GM23338 (cell line): ENCODE results near the gene VSIG10L. TPM values are rescaled to one million over a fixed set of nuclear protein-coding genes. Genes with fewer than 3 reads are reported as not detected.

Source experiments
- ATAC-seq: fragments of 200-7000 bp; cut with Tn5 transposase; 3 replicates; pipeline ENCODE4 v1.9.1; 2020
- DNase-seq: peaks from one replicate; pipeline ENCODE4 v3.0.0-alpha.2; 2015; ENCODE audit warnings: low spot score
- H2AFZ ChIP-seq: fragments of 200-600 bp; sonication (generic); 2 replicates; pipeline ENCODE4 v1.8.0; 2016; ENCODE audit warnings: antibody characterized with exemption, mild to moderate bottlenecking, moderate library complexity
- H3F3A ChIP-seq: fragments of 200-600 bp; sonication (generic); replicated peaks from 2 replicates; pipeline ENCODE4 v1.8.0; 2017; ENCODE audit warnings: antibody characterized with exemption, mixed run types, low read depth
- H3K27ac ChIP-seq: fragments of 200-600 bp; sonication (generic); 2 replicates; pipeline ENCODE4 v1.6.1; 2016; ENCODE audit warnings: low read depth
- H3K27me3 ChIP-seq: fragments of 200-600 bp; sonication (generic); 2 replicates; pipeline ENCODE4 v1.8.0; 2016; ENCODE audit warnings: mild to moderate bottlenecking, mixed run types, moderate library complexity; ENCODE audit not compliant: insufficient read depth
- H3K36me3 ChIP-seq: fragments of 200-600 bp; sonication (generic); 2 replicates; pipeline ENCODE4 v1.8.0; 2016; ENCODE audit warnings: mild to moderate bottlenecking; ENCODE audit not compliant: insufficient read depth
- H3K4me1 ChIP-seq: fragments of 200-600 bp; sonication (generic); 2 replicates; pipeline ENCODE4 v1.8.0; 2016; ENCODE audit warnings: mild to moderate bottlenecking, moderate library complexity; ENCODE audit not compliant: insufficient read depth
- H3K4me2 ChIP-seq: fragments of 200-600 bp; sonication (generic); 2 replicates; pipeline ENCODE4 v1.7.1; 2017; ENCODE audit warnings: mixed run types
- H3K4me3 ChIP-seq: fragments of 200-600 bp; sonication (generic); 2 replicates; pipeline ENCODE4 v1.6.1; 2016; ENCODE audit warnings: mixed run types
- H3K79me2 ChIP-seq: fragments of 200-600 bp; sonication (generic); replicated peaks from 2 replicates; pipeline ENCODE4 v1.8.0; 2017; ENCODE audit warnings: mild to moderate bottlenecking; ENCODE audit not compliant: insufficient read depth
- H3K9me2 ChIP-seq: fragments of 200-600 bp; sonication (generic); 2 replicates; pipeline ENCODE4 v1.8.0; 2017; ENCODE audit not compliant: insufficient read depth
- H4K20me1 ChIP-seq: fragments of 200-600 bp; sonication (generic); replicated peaks from 2 replicates; pipeline ENCODE4 v1.8.0; 2017; ENCODE audit warnings: mild to moderate bottlenecking; ENCODE audit not compliant: insufficient read depth
- H3K27ac Mint-ChIP-seq: 2 replicates; pipeline ENCODE4 v1.8.0; 2020; ENCODE audit warnings: inconsistent platforms, mild to moderate bottlenecking, moderate library complexity, mixed read lengths
- H3K27me3 Mint-ChIP-seq: 3 replicates; pipeline ENCODE4 v1.8.0; 2022; ENCODE audit warnings: low read depth, mild to moderate bottlenecking, moderate library complexity, mixed read lengths, inconsistent platforms; ENCODE audit not compliant: insufficient read depth, poor library complexity
- H3K36me3 Mint-ChIP-seq: 3 replicates; pipeline ENCODE4 v1.8.0; 2021; ENCODE audit warnings: low read depth, mild to moderate bottlenecking, inconsistent platforms, moderate library complexity, mixed read lengths
- H3K4me1 Mint-ChIP-seq: 3 replicates; pipeline ENCODE4 v1.8.0; 2020; ENCODE audit warnings: mild to moderate bottlenecking, inconsistent platforms, mixed read lengths
- H3K4me3 Mint-ChIP-seq: 3 replicates; pipeline ENCODE4 v1.8.0; 2021; ENCODE audit warnings: moderate library complexity, mild to moderate bottlenecking, inconsistent platforms, mixed read lengths
- H3K9me3 Mint-ChIP-seq: 3 replicates; pipeline ENCODE4 v1.8.0; 2020; ENCODE audit warnings: moderate library complexity, mild to moderate bottlenecking, inconsistent platforms, mixed read lengths
- CREB1 ChIP-seq: fragments of 250-450 bp; sonication (Bioruptor Pico); IDR thresholded peaks from 2 replicates; pipeline ENCODE4 v1.5.0; 2020; ENCODE audit warnings: low read depth, mild to moderate bottlenecking, moderate library complexity
- EZH2 ChIP-seq: fragments of 200-600 bp; sonication (generic); IDR thresholded peaks from one replicate; pipeline ENCODE4 v1.8.0; 2017; ENCODE audit warnings: antibody characterized with exemption, mild to moderate bottlenecking, low read depth; ENCODE audit not compliant: unreplicated experiment
- EZH2phosphoT487 ChIP-seq: fragments of 200-600 bp; sonication (generic); IDR thresholded peaks from one replicate; pipeline ENCODE4 v1.8.1; 2018; ENCODE audit warnings: antibody characterized with exemption; ENCODE audit not compliant: unreplicated experiment
- JUNB ChIP-seq: IDR thresholded peaks from one replicate; pipeline ENCODE4 v1.6.1; 2016; ENCODE audit warnings: antibody characterized with exemption; ENCODE audit not compliant: unreplicated experiment
- NANOG ChIP-seq: IDR thresholded peaks from 2 replicates; pipeline ENCODE4 v1.6.1; 2016; ENCODE audit warnings: antibody characterized with exemption, borderline replicate concordance
- POLR2AphosphoS5 ChIP-seq: IDR thresholded peaks from 2 replicates; pipeline ENCODE4 v1.6.1; 2016; ENCODE audit warnings: antibody characterized with exemption, low read depth
- STAT1 ChIP-seq: IDR thresholded peaks from one replicate; pipeline ENCODE4 v1.6.1; 2016; ENCODE audit warnings: antibody characterized with exemption; ENCODE audit not compliant: unreplicated experiment
- ZNF114 ChIP-seq: fragments of 250-450 bp; sonication (Bioruptor Pico); IDR thresholded peaks from 2 replicates; pipeline ENCODE4 v1.5.0; 2020; ENCODE audit warnings: mild to moderate bottlenecking, moderate library complexity
- ZNF331 ChIP-seq: fragments of 250-450 bp; sonication (Bioruptor Pico); IDR thresholded peaks from 2 replicates; pipeline ENCODE4 v1.5.0; 2020; ENCODE audit warnings: low read depth, mild to moderate bottlenecking, moderate library complexity
- polyA plus RNA-seq: library from polyadenylated mRNA; unstranded; fragments of >200 nt; fragmentation: Nextera tagmentation; extraction: Ambion mirVana; gene quantifications from 2 replicates; pipeline ENCODE4 v1.2.1, GENCODE V29; 2016
- total RNA-seq: library from RNA; depleted of rRNA; stranded (reverse); fragments of >200 nt; shearing (Covaris generic); gene quantifications from 2 replicates; pipeline ENCODE4 v1.2.3, GENCODE V29; 2014
- TF ChIP-seq, protein P1 (sequence below): IDR thresholded peaks from one replicate; pipeline ENCODE4 v1.6.1; 2018; ENCODE audit warnings: antibody characterized with exemption; ENCODE audit not compliant: unreplicated experiment
- TF ChIP-seq, protein P2 (sequence below), 2 experiments: fragments of 200-600 bp in 1 of 2; sonication (generic) in 1 of 2; conservative IDR thresholded peaks; 2 replicates each; pipeline versions ENCODE4 v1.5.1 to v1.6.1; 2016 to 2017; ENCODE audit warnings: antibody characterized with exemption in 2 of 2, low read depth in 2 of 2, mild to moderate bottlenecking in 2 of 2, moderate library complexity in 1 of 2
- TF ChIP-seq, protein P3 (sequence below): fragments of 250-450 bp; sonication (Bioruptor Pico); IDR thresholded peaks from 2 replicates; pipeline ENCODE4 v1.5.0; 2020; ENCODE audit warnings: mild to moderate bottlenecking, moderate library complexity
- TF ChIP-seq, protein P4 (sequence below): IDR thresholded peaks from 2 replicates; pipeline ENCODE4 v1.6.1; 2016; ENCODE audit warnings: antibody characterized with exemption

Gene VSIG10L
- total and polyA plus RNA-seq, 2 experiments from 2014 or later = 9.6 to 10.4 TPM

DNA sequence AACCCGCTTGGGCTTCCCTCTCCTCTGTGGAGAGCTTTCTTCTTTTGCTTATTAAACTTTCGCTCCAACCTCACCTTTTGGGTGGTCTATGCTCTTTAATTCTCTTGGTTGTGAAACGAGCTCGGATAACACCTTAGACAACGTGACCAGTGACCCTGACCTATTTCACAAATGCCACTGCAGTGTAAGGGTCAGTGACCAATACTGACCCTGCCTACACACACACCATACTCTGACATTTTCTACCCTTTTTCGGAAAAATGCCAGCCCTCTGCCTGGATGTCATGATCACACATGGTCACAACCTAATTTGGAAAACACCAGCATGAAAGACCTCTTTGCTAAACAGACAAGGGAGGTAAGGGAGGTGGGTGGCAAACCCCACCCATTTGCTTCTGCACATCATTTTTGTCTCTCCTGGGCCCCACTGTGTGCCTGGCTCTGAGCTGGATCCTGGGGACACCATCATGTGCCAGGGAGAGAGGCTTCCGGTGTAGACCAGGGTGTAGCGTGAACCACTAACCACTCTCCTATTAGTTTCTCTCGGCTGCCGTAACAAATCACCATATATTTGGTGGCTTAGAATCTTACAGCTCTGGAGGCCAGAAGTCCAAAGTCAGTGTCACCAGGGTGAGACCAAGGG, 14.3 kb upstream of the VSIG10L start:
- H3K36me3 Mint-ChIP-seq = peaks cover 10% of the 10 kb centered on the region; the same call in 2 of the 3 replicates

More for the DNA sequence above, 14.3 kb upstream of the VSIG10L start:
- H3K79me2 ChIP-seq = no peaks in the 10 kb centered on the region
- no peaks in the 10 kb centered on the region for H3K9me2 ChIP-seq
- no peak overlapping the region for H3K27ac ChIP-seq
- peaks cover 13% of the 10 kb centered on the region for H3K4me1 Mint-ChIP-seq
- no peak for DNase-seq
- no peak overlapping the region for H3K4me2 ChIP-seq
- H3K4me1 ChIP-seq = peaks cover 9% of the 10 kb centered on the region; the same call in 1 of the 2 replicates
- H3K27ac Mint-ChIP-seq = no peak overlapping the region
- no peaks in the 10 kb centered on the region for H3K27me3 ChIP-seq
- peaks cover 2% of the 10 kb centered on the region for H3K27me3 Mint-ChIP-seq
- TF ChIP-seq, protein P1, sequence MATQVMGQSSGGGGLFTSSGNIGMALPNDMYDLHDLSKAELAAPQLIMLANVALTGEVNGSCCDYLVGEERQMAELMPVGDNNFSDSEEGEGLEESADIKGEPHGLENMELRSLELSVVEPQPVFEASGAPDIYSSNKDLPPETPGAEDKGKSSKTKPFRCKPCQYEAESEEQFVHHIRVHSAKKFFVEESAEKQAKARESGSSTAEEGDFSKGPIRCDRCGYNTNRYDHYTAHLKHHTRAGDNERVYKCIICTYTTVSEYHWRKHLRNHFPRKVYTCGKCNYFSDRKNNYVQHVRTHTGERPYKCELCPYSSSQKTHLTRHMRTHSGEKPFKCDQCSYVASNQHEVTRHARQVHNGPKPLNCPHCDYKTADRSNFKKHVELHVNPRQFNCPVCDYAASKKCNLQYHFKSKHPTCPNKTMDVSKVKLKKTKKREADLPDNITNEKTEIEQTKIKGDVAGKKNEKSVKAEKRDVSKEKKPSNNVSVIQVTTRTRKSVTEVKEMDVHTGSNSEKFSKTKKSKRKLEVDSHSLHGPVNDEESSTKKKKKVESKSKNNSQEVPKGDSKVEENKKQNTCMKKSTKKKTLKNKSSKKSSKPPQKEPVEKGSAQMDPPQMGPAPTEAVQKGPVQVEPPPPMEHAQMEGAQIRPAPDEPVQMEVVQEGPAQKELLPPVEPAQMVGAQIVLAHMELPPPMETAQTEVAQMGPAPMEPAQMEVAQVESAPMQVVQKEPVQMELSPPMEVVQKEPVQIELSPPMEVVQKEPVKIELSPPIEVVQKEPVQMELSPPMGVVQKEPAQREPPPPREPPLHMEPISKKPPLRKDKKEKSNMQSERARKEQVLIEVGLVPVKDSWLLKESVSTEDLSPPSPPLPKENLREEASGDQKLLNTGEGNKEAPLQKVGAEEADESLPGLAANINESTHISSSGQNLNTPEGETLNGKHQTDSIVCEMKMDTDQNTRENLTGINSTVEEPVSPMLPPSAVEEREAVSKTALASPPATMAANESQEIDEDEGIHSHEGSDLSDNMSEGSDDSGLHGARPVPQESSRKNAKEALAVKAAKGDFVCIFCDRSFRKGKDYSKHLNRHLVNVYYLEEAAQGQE = no peak
- no peak for TF ChIP-seq POLR2AphosphoS5
- TF ChIP-seq, protein P2, sequence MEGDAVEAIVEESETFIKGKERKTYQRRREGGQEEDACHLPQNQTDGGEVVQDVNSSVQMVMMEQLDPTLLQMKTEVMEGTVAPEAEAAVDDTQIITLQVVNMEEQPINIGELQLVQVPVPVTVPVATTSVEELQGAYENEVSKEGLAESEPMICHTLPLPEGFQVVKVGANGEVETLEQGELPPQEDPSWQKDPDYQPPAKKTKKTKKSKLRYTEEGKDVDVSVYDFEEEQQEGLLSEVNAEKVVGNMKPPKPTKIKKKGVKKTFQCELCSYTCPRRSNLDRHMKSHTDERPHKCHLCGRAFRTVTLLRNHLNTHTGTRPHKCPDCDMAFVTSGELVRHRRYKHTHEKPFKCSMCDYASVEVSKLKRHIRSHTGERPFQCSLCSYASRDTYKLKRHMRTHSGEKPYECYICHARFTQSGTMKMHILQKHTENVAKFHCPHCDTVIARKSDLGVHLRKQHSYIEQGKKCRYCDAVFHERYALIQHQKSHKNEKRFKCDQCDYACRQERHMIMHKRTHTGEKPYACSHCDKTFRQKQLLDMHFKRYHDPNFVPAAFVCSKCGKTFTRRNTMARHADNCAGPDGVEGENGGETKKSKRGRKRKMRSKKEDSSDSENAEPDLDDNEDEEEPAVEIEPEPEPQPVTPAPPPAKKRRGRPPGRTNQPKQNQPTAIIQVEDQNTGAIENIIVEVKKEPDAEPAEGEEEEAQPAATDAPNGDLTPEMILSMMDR (conservative IDR thresholded peaks at IDR 0.05; ENCODE audit: low read depth in 2 of 2) = no peak
- TF ChIP-seq, protein P3, sequence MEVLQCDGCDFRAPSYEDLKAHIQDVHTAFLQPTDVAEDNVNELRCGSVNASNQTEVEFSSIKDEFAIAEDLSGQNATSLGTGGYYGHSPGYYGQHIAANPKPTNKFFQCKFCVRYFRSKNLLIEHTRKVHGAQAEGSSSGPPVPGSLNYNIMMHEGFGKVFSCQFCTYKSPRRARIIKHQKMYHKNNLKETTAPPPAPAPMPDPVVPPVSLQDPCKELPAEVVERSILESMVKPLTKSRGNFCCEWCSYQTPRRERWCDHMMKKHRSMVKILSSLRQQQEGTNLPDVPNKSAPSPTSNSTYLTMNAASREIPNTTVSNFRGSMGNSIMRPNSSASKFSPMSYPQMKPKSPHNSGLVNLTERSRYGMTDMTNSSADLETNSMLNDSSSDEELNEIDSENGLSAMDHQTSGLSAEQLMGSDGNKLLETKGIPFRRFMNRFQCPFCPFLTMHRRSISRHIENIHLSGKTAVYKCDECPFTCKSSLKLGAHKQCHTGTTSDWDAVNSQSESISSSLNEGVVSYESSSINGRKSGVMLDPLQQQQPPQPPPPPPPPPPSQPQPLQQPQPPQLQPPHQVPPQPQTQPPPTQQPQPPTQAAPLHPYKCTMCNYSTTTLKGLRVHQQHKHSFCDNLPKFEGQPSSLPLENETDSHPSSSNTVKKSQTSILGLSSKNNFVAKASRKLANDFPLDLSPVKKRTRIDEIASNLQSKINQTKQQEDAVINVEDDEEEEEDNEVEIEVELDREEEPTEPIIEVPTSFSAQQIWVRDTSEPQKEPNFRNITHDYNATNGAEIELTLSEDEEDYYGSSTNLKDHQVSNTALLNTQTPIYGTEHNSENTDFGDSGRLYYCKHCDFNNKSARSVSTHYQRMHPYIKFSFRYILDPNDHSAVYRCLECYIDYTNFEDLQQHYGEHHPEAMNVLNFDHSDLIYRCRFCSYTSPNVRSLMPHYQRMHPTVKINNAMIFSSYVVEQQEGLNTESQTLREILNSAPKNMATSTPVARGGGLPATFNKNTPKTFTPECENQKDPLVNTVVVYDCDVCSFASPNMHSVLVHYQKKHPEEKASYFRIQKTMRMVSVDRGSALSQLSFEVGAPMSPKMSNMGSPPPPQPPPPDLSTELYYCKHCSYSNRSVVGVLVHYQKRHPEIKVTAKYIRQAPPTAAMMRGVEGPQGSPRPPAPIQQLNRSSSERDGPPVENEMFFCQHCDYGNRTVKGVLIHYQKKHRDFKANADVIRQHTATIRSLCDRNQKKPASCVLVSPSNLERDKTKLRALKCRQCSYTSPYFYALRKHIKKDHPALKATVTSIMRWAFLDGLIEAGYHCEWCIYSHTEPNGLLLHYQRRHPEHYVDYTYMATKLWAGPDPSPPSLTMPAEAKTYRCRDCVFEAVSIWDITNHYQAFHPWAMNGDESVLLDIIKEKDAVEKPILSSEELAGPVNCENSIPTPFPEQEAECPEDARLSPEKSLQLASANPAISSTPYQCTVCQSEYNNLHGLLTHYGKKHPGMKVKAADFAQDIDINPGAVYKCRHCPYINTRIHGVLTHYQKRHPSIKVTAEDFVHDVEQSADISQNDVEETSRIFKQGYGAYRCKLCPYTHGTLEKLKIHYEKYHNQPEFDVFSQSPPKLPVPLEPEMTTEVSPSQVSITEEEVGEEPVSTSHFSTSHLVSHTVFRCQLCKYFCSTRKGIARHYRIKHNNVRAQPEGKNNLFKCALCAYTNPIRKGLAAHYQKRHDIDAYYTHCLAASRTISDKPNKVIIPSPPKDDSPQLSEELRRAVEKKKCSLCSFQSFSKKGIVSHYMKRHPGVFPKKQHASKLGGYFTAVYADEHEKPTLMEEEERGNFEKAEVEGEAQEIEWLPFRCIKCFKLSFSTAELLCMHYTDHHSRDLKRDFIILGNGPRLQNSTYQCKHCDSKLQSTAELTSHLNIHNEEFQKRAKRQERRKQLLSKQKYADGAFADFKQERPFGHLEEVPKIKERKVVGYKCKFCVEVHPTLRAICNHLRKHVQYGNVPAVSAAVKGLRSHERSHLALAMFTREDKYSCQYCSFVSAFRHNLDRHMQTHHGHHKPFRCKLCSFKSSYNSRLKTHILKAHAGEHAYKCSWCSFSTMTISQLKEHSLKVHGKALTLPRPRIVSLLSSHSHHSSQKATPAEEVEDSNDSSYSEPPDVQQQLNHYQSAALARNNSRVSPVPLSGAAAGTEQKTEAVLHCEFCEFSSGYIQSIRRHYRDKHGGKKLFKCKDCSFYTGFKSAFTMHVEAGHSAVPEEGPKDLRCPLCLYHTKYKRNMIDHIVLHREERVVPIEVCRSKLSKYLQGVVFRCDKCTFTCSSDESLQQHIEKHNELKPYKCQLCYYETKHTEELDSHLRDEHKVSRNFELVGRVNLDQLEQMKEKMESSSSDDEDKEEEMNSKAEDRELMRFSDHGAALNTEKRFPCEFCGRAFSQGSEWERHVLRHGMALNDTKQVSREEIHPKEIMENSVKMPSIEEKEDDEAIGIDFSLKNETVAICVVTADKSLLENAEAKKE (CRISPR knock-in tag) = no peak
- no peak for TF ChIP-seq JUNB
- no peak for TF ChIP-seq ZNF331 (CRISPR knock-in tag)
- no peak for TF ChIP-seq EZH2phosphoT487
- TF ChIP-seq, protein P4, sequence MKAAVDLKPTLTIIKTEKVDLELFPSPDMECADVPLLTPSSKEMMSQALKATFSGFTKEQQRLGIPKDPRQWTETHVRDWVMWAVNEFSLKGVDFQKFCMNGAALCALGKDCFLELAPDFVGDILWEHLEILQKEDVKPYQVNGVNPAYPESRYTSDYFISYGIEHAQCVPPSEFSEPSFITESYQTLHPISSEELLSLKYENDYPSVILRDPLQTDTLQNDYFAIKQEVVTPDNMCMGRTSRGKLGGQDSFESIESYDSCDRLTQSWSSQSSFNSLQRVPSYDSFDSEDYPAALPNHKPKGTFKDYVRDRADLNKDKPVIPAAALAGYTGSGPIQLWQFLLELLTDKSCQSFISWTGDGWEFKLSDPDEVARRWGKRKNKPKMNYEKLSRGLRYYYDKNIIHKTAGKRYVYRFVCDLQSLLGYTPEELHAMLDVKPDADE = no peak
- no peak for TF ChIP-seq CREB1 (CRISPR knock-in tag)
- no peak for TF ChIP-seq ZNF114 (CRISPR knock-in tag)
- no peak for TF ChIP-seq EZH2
- no peak for TF ChIP-seq STAT1
- no peak for TF ChIP-seq NANOG
- no peak for ATAC-seq
- H3K4me3 ChIP-seq = no peak overlapping the region
- H3K9me3 Mint-ChIP-seq = no peaks in the 10 kb centered on the region
- no peaks in the 10 kb centered on the region for H3K36me3 ChIP-seq
- no peak overlapping the region for H3K4me3 Mint-ChIP-seq
- no peaks in the 10 kb centered on the region for H3F3A ChIP-seq
- H2AFZ ChIP-seq = no peak overlapping the region
- no peaks in the 10 kb centered on the region for H4K20me1 ChIP-seq
